KMS-11 (cell line): ENCODE measurements around the gene PRKCG.
"Not testable (repeated sequence)": the region's sequence is repeated elsewhere in the genome, so short reads cannot be mapped to it uniquely, and the experiment has no call there.

Source experiments
- H2AFZ ChIP-seq: fragments of 200-600 bp; sonication (generic); 2 replicates; pipeline ENCODE4 v1.6.1; 2016; ENCODE audit warnings: antibody characterized with exemption, mixed run types, low read depth
- H3K27ac ChIP-seq: fragments of 200-600 bp; sonication (generic); 2 replicates; pipeline ENCODE4 v1.6.1; 2016; ENCODE audit warnings: mild to moderate bottlenecking, mixed run types
- H3K27me3 ChIP-seq: fragments of 200-600 bp; sonication (generic); 2 replicates; pipeline ENCODE4 v1.6.1; 2017; ENCODE audit warnings: mild to moderate bottlenecking, low read depth, mixed run types, moderate library complexity; ENCODE audit not compliant: insufficient read depth
- H3K36me3 ChIP-seq: fragments of 200-600 bp; sonication (generic); 2 replicates; pipeline ENCODE4 v1.6.1; 2017; ENCODE audit warnings: mild to moderate bottlenecking, mixed run types; ENCODE audit not compliant: insufficient read depth
- H3K4me1 ChIP-seq: fragments of 200-600 bp; sonication (generic); 2 replicates; pipeline ENCODE4 v1.6.1; 2016; ENCODE audit warnings: mild to moderate bottlenecking, low read depth, mixed run types; ENCODE audit not compliant: poor library complexity, severe bottlenecking
- H3K4me2 ChIP-seq: fragments of 200-600 bp; sonication (generic); 2 replicates; pipeline ENCODE4 v1.7.0; 2016; ENCODE audit warnings: mild to moderate bottlenecking, mixed run types
- H3K4me3 ChIP-seq: fragments of 200-600 bp; sonication (generic); IDR thresholded peaks from 2 replicates; pipeline ENCODE4 v1.6.1; 2017; ENCODE audit warnings: low read depth, low read length, mixed read lengths; ENCODE audit not compliant: insufficient read depth
- H3K79me2 ChIP-seq: fragments of 200-600 bp; sonication (generic); 2 replicates; pipeline ENCODE4 v1.6.1; 2016; ENCODE audit warnings: low read depth, mixed run types; ENCODE audit not compliant: insufficient read depth
- H3K9ac ChIP-seq: fragments of 200-600 bp; sonication (generic); 2 replicates; pipeline ENCODE4 v1.6.1; 2016; ENCODE audit warnings: mild to moderate bottlenecking, mixed run types
- H4K20me1 ChIP-seq: fragments of 200-600 bp; sonication (generic); 2 replicates; pipeline ENCODE4 v1.6.1; 2016; ENCODE audit warnings: mild to moderate bottlenecking, mixed run types; ENCODE audit not compliant: insufficient read depth
- CTCF ChIP-seq: fragments of 200-600 bp; sonication (generic); conservative IDR thresholded peaks from 2 replicates; pipeline ENCODE4 v1.6.1; 2017; ENCODE audit warnings: low read depth, mild to moderate bottlenecking, antibody characterized with exemption, low read length, moderate library complexity, mixed read lengths

Gene PRKCG

DNA sequence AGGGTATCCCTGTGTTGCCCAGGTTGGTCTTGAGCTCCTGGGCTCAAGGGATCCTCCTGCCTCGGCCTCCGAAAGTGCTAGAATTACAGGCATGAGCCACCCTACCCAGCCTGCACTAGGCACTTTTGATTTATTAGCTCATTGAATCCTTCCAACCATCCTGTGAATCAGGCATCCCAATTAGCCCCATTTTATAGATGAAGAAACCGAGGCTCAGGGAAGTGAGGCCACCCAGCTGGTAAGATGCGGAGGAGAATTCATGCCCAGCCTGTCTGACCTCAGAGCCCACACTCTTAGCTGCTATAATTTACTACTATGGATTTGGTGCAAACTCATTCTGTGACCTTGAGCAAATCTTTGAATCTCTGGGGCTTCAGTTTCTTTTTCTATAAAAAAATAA lies 62.9 kb downstream of the PRKCG start:
- H4K20me1 ChIP-seq = no peaks in the 10 kb centered on the region
- H3K79me2 ChIP-seq = no peaks in the 10 kb centered on the region
- no peak overlapping the region for H3K4me3 ChIP-seq
- H3K27ac ChIP-seq = no peak overlapping the region
- no peak for TF ChIP-seq CTCF
- H3K4me2 ChIP-seq = no peak overlapping the region
- H2AFZ ChIP-seq = no peak overlapping the region
- no peaks in the 10 kb centered on the region for H3K36me3 ChIP-seq
- H3K27me3 ChIP-seq = no peaks in the 10 kb centered on the region; the same call in 1 of the 2 replicates
- no peaks in the 10 kb centered on the region for H3K4me1 ChIP-seq
- no peak overlapping the region for H3K9ac ChIP-seq

- no peak overlapping the region for H2AFZ ChIP-seq
These were observed 63.4 kb downstream of the PRKCG start for GRCh38 chr19:53945441-53945840.

DNA sequence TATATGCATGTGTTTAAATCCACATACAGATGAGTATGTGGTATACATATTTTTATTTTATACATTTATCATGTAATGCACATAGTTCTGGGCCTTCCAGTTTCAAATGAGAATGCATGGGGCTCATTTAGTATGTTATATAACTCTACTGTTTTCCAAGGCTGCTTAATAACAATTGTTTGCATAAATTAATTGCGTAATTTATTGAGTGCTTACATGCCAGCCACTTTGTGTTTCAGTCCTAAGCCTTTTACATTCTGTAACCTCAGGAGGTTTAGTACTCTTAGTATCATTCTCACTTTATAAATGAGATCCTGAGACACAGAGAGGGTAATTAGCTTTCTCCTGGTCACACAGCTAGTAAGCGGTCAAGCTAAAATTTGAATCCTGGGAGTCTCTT lies 64.0 kb downstream of the PRKCG start:
- Histone ChIP-seq H3K4me1 (no peaks in the 10 kb centered on the region), H4K20me1 (no peaks in the 10 kb centered on the region), H3K79me2 (no peaks in the 10 kb centered on the region), H3K27me3 (no peaks in the 10 kb centered on the region; the same call in 1 of the 2 replicates), H3K27ac (no peak overlapping the region), H3K36me3 (no peaks in the 10 kb centered on the region), H3K4me3 (no peak overlapping the region), H2AFZ (no peak overlapping the region), H3K4me2 (no peak overlapping the region), H3K9ac (no peak overlapping the region)
- TF ChIP-seq CTCF = no peak

More at GRCh38 chr19:53945441-53945840, 63.4 kb downstream of the PRKCG start:
- Histone ChIP-seq H3K27ac (no peak overlapping the region), H3K9ac (no peak overlapping the region), H3K4me3 (no peak overlapping the region), H3K4me1 (no peaks in the 10 kb centered on the region), H3K4me2 (no peak overlapping the region), H3K36me3 (no peaks in the 10 kb centered on the region), H3K27me3 (no peaks in the 10 kb centered on the region; the same call in 1 of the 2 replicates), H3K79me2 (no peaks in the 10 kb centered on the region), H4K20me1 (no peaks in the 10 kb centered on the region)
- TF ChIP-seq CTCF = no peak

- TF ChIP-seq CTCF = no peak
- Histone ChIP-seq H3K27me3 (no peaks in the 10 kb centered on the region; the same call in 1 of the 2 replicates), H3K79me2 (no peaks in the 10 kb centered on the region), H3K4me2 (no peak overlapping the region), H2AFZ (no peak overlapping the region), H3K36me3 (no peaks in the 10 kb centered on the region), H3K4me3 (no peak overlapping the region), H3K27ac (no peak overlapping the region), H4K20me1 (no peaks in the 10 kb centered on the region), H3K4me1 (no peaks in the 10 kb centered on the region), H3K9ac (no peak overlapping the region)
These were observed 65.6 kb downstream of the PRKCG start for GRCh38 chr19:53947624-53948023.

GRCh38 chr19:53948611-53949010 lies 66.6 kb downstream of the PRKCG start:
- H3K4me2 ChIP-seq, H3K4me1 ChIP-seq, H4K20me1 ChIP-seq, H3K4me3 ChIP-seq, H3K9ac ChIP-seq, H3K27ac ChIP-seq, H3K36me3 ChIP-seq, H3K27me3 ChIP-seq, H3K79me2 ChIP-seq, H2AFZ ChIP-seq: not testable (repeated sequence)
